ENCODE results near the gene TMEM150C.

GRCh38 chr4:82551734-82552133 lies 10.1 kb downstream of the TMEM150C start:
- no peak for TF ChIP-seq EZH2 (IDR thresholded peaks at IDR 0.05; ENCODE audit: low read length)
- TF ChIP-seq, protein P1, sequence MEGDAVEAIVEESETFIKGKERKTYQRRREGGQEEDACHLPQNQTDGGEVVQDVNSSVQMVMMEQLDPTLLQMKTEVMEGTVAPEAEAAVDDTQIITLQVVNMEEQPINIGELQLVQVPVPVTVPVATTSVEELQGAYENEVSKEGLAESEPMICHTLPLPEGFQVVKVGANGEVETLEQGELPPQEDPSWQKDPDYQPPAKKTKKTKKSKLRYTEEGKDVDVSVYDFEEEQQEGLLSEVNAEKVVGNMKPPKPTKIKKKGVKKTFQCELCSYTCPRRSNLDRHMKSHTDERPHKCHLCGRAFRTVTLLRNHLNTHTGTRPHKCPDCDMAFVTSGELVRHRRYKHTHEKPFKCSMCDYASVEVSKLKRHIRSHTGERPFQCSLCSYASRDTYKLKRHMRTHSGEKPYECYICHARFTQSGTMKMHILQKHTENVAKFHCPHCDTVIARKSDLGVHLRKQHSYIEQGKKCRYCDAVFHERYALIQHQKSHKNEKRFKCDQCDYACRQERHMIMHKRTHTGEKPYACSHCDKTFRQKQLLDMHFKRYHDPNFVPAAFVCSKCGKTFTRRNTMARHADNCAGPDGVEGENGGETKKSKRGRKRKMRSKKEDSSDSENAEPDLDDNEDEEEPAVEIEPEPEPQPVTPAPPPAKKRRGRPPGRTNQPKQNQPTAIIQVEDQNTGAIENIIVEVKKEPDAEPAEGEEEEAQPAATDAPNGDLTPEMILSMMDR (optimal IDR thresholded peaks at IDR 0.05 in 1 of 3, IDR thresholded peaks at IDR 0.05 in 1 of 3, conservative IDR thresholded peaks at IDR 0.05 in 1 of 3; ENCODE audit: extremely low read depth in 1 of 3, insufficient read depth in 2 of 3, low read length in 3 of 3) = no peak
